GM23248 (cell line): ENCODE data around the gene PRICKLE2. TPM values are rescaled to one million over a fixed set of nuclear protein-coding genes. Genes with fewer than 3 reads are reported as not detected.

Experiments
- DNase-seq: peaks from one replicate; pipeline ENCODE4 v3.0.0-alpha.2; 2015
- H2AFZ ChIP-seq: fragments of 200-600 bp; sonication (generic); 2 replicates; pipeline ENCODE4 v1.6.1; 2016; ENCODE audit warnings: antibody characterized with exemption
- H3F3A ChIP-seq: fragments of 200-600 bp; sonication (generic); 2 replicates; pipeline ENCODE4 v1.6.1; 2016; ENCODE audit warnings: mild to moderate bottlenecking, antibody characterized with exemption, mixed run types; ENCODE audit not compliant: insufficient read depth
- H3K27ac ChIP-seq: fragments of 200-600 bp; sonication (generic); 2 replicates; pipeline ENCODE4 v1.5.1; 2016; ENCODE audit warnings: mild to moderate bottlenecking
- H3K27me3 ChIP-seq: fragments of 200-600 bp; sonication (generic); replicated peaks from 2 replicates; pipeline ENCODE4 v1.6.1; 2016; ENCODE audit warnings: mild to moderate bottlenecking; ENCODE audit not compliant: insufficient read depth
- H3K36me3 ChIP-seq: fragments of 200-600 bp; sonication (generic); 2 replicates; pipeline ENCODE4 v1.6.1; 2016; ENCODE audit warnings: low read depth, mild to moderate bottlenecking
- H3K4me1 ChIP-seq: fragments of 200-600 bp; sonication (generic); 2 replicates; pipeline ENCODE4 v1.6.1; 2016; ENCODE audit warnings: mild to moderate bottlenecking; ENCODE audit not compliant: insufficient read depth
- H3K4me2 ChIP-seq: fragments of 200-600 bp; sonication (generic); one replicate; pipeline ENCODE4 v1.6.1; 2016; ENCODE audit warnings: mild to moderate bottlenecking; ENCODE audit not compliant: unreplicated experiment
- H3K4me3 ChIP-seq: fragments of 200-600 bp; sonication (generic); 2 replicates; pipeline ENCODE4 v1.5.1; 2016; ENCODE audit warnings: mild to moderate bottlenecking
- H3K79me2 ChIP-seq: fragments of 200-600 bp; sonication (generic); 2 replicates; pipeline ENCODE4 v1.6.1; 2016; ENCODE audit warnings: mild to moderate bottlenecking; ENCODE audit not compliant: insufficient read depth
- H3K9ac ChIP-seq: fragments of 200-600 bp; sonication (generic); 2 replicates; pipeline ENCODE4 v1.6.1; 2016; ENCODE audit warnings: mild to moderate bottlenecking
- H3K9me2 ChIP-seq: fragments of 200-600 bp; sonication (generic); 2 replicates; pipeline ENCODE4 v1.6.1; 2016; ENCODE audit warnings: mixed run types, mild to moderate bottlenecking, moderate library complexity; ENCODE audit not compliant: insufficient read depth
- H3K9me3 ChIP-seq: fragments of 200-600 bp; sonication (generic); one replicate; pipeline ENCODE4 v1.6.1; 2017; ENCODE audit warnings: low read depth
- H4K20me1 ChIP-seq: fragments of 200-600 bp; sonication (generic); 2 replicates; pipeline ENCODE4 v1.6.0; 2016; ENCODE audit not compliant: insufficient read depth
- EZH2 ChIP-seq: fragments of 200-600 bp; sonication (generic); IDR thresholded peaks from 2 replicates; pipeline ENCODE4 v1.6.1; 2018; ENCODE audit warnings: antibody characterized with exemption, mild to moderate bottlenecking; ENCODE audit not compliant: insufficient read depth, poor library complexity, severe bottlenecking
- EZH2phosphoT487 ChIP-seq: fragments of 200-600 bp; sonication (generic); IDR thresholded peaks from 2 replicates; pipeline ENCODE4 v1.6.1; 2018; ENCODE audit warnings: antibody characterized with exemption, moderate library complexity, mild to moderate bottlenecking, low read depth; ENCODE audit not compliant: insufficient read depth
- WGBS, 2 experiments: methylation state at CpG; one replicate each; pipeline ENCODE4 v1.1.6; 2015 to 2017; ENCODE audit warnings: low lambda C conversion rate in 2 of 2, low coverage in 1 of 2; ENCODE audit errors: missing lambda C conversion rate in 2 of 2; 5-methylcytosine and 5-hydroxymethylcytosine counted together
- in situ Hi-C: fragments of 300-500 bp; cut with MboI; formaldehyde crosslinking; loops from 2 replicates; pipeline ENCODE4 v1.15.0; 2020
- polyA plus RNA-seq: library from polyadenylated mRNA; unstranded; fragments of >200 nt; fragmentation: Nextera tagmentation; extraction: Ambion mirVana; gene quantifications from 2 replicates; pipeline ENCODE4 v1.2.1, GENCODE V29; 2016
- total RNA-seq: library from RNA; depleted of rRNA; stranded (reverse); fragments of >200 nt; shearing (Covaris generic); gene quantifications from 2 replicates; pipeline ENCODE4 v1.2.3, GENCODE V29; 2014

The PRICKLE2 gene
- total and polyA plus RNA-seq, 2 experiments from 2014 or later, result 7.3 to 19.6 TPM

DNA sequence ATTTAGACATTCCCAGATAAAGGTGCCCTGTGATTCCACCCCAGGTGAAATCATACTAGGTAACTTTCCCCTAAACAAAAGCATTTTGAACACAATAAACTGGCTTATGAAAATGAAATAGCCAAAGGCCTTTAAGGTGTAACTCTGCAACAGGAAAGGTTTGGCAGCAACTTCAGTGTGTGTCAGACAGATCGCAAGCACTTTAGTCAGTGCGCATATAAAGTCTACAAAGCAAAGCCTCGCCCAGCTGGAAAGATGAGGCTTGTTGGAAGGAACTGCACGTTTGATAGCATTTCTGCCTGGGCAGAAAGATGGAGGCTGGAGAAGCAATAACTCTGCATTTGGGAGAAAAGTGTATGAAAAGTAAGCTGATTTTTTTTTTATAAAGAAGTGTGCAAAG, 57.9 kb downstream of the PRICKLE2 start:
- DNase-seq, result no peak
- Histone ChIP-seq H3K9me3 (no peaks in the 10 kb centered on the region), H3K9me2 (no peaks in the 10 kb centered on the region), H3K27ac (no peak overlapping the region), H3K4me2 (no peak overlapping the region), H3K4me3 (no peak overlapping the region), H3K9ac (no peak overlapping the region), H3K4me1 (peaks cover 21% of the 10 kb centered on the region), H4K20me1 (0 out of 2 replicates have a peak, but pooled peaks cover 3% of the 10 kb centered on the region), H3K79me2 (peaks cover 90% of the 10 kb centered on the region), H3K36me3 (no peaks in the 10 kb centered on the region), H3K27me3 (no peaks in the 10 kb centered on the region), H3F3A (peaks cover 8% of the 10 kb centered on the region; the same call in 1 of the 2 replicates), H2AFZ (no peak overlapping the region)
- TF ChIP-seq EZH2 (no peak), EZH2phosphoT487 (no peak)
- WGBS, 2 experiments, result 95 to 97% methylated on average over 4 of the region's 4 CpGs
- in situ Hi-C loops, result no loop called here

DNA sequence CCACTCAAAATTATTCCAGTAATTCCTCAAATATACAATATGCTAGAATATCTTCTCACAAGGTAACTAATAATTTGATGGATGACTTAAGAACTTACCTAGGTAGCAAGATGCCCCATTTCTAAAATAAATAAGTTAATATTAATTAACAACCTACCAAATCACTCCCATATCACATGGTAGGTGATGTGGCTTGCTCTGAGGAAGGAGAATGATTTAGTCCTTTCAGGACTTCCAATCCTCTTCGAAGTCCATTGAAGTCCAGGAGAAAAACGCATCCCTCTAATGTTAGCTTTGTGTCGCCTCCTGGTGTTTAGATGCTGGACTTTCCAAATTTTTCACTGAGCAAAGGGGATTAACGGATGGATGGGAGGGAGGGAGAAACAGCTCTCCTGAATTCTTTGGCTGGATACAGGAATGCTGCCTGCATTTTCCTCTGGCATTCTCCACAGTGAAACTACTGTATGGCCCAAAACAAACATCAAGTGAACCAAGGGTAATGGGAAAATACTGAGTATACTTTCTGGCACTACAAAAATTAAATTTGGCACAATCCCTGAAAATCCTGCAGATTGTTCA, 58.6 kb downstream of the PRICKLE2 start:
- 0 out of 2 replicates have a peak, but pooled peaks cover 3% of the 10 kb centered on the region for H4K20me1 ChIP-seq
- H3K27ac ChIP-seq, result no peak overlapping the region
- peaks cover 24% of the 10 kb centered on the region for H3K4me1 ChIP-seq
- H3K9ac ChIP-seq, result no peak overlapping the region
- H3K4me2 ChIP-seq, result no peak overlapping the region
- no peaks in the 10 kb centered on the region for H3K27me3 ChIP-seq
- TF ChIP-seq EZH2phosphoT487 (no peak), EZH2 (no peak)
- H3K79me2 ChIP-seq, result peaks cover 87% of the 10 kb centered on the region
- peaks cover 8% of the 10 kb centered on the region; the same call in 1 of the 2 replicates for H3F3A ChIP-seq
- H3K9me2 ChIP-seq, result no peaks in the 10 kb centered on the region
- H3K9me3 ChIP-seq, result no peaks in the 10 kb centered on the region
- in situ Hi-C loops, result no loop called here
- no peak overlapping the region for H3K4me3 ChIP-seq
- no peak overlapping the region for H2AFZ ChIP-seq
- DNase-seq, result peak; percentile 35
- H3K36me3 ChIP-seq, result no peaks in the 10 kb centered on the region
- 75 to 77% methylated on average over 4 of the region's 4 CpGs for WGBS, 2 experiments

DNA sequence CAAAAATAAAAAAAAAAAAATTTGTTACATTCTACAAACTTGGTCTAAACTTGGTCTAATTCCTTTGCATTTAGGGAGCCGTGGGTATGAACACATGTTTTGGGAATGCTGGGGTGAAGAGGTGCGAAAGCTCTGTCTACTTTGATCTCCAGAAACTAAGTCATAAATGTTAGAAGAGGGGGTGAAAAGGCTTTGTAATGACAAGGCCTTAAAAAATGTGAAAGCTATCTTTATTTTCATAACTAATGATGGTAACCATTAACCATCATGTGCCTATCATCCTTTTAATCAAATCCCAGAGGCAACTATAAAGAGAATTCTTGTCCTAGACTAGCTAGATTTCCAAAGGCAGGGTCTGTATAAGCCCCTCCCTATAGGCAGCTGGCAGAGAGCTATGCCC, 60.9 kb downstream of the PRICKLE2 start:
- no peaks in the 10 kb centered on the region for H3K36me3 ChIP-seq
- no peak overlapping the region for H2AFZ ChIP-seq
- H3K9me2 ChIP-seq, result no peaks in the 10 kb centered on the region
- DNase-seq, result peak; percentile 23
- peak overlapping the region; percentile 57 for H3K27ac ChIP-seq
- H3F3A ChIP-seq, result peaks cover 8% of the 10 kb centered on the region; the same call in 1 of the 2 replicates
- H3K4me2 ChIP-seq, result no peak overlapping the region
- H3K9me3 ChIP-seq, result no peaks in the 10 kb centered on the region
- TF ChIP-seq EZH2phosphoT487, result no peak
- no peak for TF ChIP-seq EZH2
- H3K27me3 ChIP-seq, result no peaks in the 10 kb centered on the region
- in situ Hi-C loops, result no loop called here
- H3K79me2 ChIP-seq, result peaks cover 76% of the 10 kb centered on the region
- H3K9ac ChIP-seq, result no peak overlapping the region
- no peak overlapping the region for H3K4me3 ChIP-seq
- 59 to 60% methylated on average over 2 of the region's 2 CpGs for WGBS, 2 experiments
- peaks cover 28% of the 10 kb centered on the region for H3K4me1 ChIP-seq
- H4K20me1 ChIP-seq, result no peaks in the 10 kb centered on the region

DNA sequence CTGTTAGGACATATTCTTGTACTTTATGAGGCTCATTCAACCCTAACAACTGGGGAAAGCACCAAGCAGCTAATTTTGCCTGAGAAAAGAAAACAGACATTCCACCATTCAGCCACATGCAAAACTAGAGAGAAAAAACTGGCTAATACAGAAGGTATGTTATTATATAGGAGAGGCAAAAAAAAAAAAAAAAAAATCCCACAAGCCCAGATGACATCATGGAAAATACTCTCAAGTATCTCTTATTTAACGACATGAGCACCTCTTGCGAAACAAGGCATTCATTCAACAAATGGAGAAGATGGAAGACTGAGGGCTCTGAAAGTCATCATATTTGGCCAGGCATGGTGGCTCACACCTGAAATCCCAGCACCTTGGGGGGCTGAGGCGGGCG, 61.5 kb downstream of the PRICKLE2 start:
- peak overlapping the region; percentile 19; the same call in 1 of the 2 replicates for H3K9ac ChIP-seq
- no peak for TF ChIP-seq EZH2
- no peak for TF ChIP-seq EZH2phosphoT487
- H3K27ac ChIP-seq, result peak overlapping the region; percentile 57
- peak; percentile 98 for DNase-seq
- peaks cover 28% of the 10 kb centered on the region for H3K4me1 ChIP-seq
- peaks cover 73% of the 10 kb centered on the region for H3K79me2 ChIP-seq
- in situ Hi-C loops, result no loop called here
- no peaks in the 10 kb centered on the region for H3K27me3 ChIP-seq
- H3K9me2 ChIP-seq, result no peaks in the 10 kb centered on the region
- H4K20me1 ChIP-seq, result no peaks in the 10 kb centered on the region
- 64 to 66% methylated on average over 4 of the region's 4 CpGs for WGBS, 2 experiments
- H3K4me2 ChIP-seq, result no peak overlapping the region
- H3K36me3 ChIP-seq, result no peaks in the 10 kb centered on the region
- H3K4me3 ChIP-seq, result no peak overlapping the region
- no peaks in the 10 kb centered on the region for H3K9me3 ChIP-seq
- H2AFZ ChIP-seq, result no peak overlapping the region
- peaks cover 8% of the 10 kb centered on the region; the same call in 1 of the 2 replicates for H3F3A ChIP-seq
